CD4-positive, alpha-beta T cell treated with Interleukin-21 for 1 hour (primary cell): ENCODE results near the gene CACNA1D.

Experiments
- DNase-seq: peaks from one replicate; pipeline ENCODE4 v3.0.0-alpha.2; 2020

The CACNA1D gene

DNA sequence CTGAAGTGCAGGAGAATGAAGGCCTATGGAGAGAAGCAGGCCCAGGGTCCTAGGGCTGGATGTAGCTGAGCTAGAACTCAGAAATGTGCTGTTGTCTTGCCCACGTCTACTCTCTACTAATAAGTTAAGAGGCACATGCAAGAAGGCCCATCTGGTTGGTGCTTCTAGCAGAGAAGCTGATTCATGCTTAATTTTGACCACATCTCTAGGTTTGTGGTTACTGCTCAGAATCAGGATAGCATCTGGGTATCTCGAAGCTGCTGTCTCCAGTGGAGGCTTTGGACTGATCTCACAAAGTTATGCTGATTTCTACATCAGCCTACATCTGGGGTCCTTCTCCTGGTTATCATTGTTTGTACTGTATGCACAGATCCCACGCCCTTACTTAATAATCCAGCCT is 87.3 kb downstream of the CACNA1D start:
- DNase-seq: no peak

DNA sequence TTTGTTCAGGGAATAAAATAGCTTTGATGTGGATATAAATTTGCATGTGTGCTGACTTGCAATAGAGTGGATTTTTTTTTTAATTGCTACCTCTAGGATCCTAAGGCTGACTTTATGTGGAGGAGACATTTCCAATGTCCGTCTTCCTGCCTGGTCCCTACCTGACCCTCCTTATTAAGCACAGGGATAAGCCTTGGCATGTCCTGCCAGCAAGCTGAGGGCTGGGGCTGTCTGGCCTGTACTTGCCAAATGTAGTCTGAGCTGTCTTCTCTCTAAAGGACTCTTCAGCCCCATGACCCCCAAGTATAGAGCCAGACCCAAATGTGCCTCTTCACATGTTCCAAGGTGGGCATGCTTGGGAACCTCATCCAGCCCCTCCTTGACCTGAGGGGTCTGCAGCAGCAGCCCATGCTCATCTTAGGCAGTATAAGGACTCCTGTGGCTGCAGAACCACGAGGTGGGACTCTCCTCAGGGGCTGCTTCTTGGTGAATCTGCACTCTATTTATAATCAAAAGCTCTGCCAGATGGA is 88.8 kb downstream of the CACNA1D start:
- no peak for DNase-seq

GRCh38 chr3:53585049-53585448 is 90.6 kb downstream of the CACNA1D start:
- no peak for DNase-seq

DNA sequence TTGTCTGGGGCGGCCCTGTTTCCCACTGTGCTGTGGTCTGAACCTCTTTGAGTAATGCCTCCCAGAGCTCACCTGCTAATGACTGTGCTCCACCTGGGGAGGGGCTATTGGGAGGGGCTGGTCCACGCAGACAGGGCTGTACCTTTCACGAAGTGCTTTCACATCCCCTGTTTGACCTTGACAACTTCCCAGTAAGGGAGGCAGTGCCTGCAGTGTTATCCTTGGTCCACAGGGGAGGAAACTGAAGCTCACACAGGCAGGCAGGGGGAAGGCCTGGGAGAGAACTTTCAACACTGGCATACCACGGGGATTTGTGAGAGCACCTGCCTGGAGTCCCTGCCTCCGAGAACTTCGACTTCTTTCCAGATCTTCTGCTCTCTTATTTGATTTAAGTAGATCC is 91.2 kb downstream of the CACNA1D start:
- DNase-seq: no peak

- no peak for DNase-seq
Observed at GRCh38 chr3:53588122-53588521, 93.7 kb downstream of the CACNA1D start.

DNA sequence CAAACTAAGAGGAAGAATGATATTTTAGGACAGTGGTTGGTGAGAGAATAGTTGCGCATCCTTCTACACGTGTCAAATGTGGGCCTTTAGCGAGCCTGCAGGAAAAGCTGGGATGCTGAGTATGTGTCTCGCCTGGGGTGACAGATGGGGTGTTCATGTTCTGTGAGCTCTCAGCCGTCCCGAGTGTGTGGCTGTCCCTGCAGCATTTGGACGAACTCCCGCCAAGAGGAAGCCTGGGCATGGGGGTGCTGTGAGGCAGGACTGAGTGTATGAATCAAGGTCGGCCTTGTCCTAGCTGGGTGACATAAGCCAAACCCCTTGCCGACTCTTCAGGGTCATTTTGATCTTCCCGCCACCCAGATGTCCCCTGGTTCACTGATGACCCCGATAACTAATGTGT is 94.8 kb downstream of the CACNA1D start:
- no peak for DNase-seq

DNA sequence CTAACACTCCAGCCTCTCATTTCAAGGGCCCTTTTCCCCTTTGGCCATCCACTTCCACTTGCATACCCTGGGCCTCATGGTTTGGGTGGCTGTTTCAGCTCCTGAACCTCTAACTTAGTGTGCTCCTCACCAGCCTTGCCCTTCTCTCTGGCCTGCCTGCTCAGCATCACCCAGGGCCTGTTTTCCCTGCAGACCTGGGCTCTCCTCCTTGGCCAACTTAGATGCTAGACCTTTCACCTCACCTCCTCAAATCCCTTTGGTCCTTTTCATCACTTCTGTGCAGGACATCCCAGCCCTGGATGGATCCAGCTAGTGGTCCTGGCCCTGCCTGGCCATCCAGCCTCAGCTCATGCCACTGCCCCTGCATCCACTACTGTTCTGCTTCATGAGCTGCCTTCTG is 95.4 kb downstream of the CACNA1D start:
- DNase-seq: no peak

- no peak for DNase-seq
Observed at GRCh38 chr3:53590606-53591005, 96.2 kb downstream of the CACNA1D start.

DNA sequence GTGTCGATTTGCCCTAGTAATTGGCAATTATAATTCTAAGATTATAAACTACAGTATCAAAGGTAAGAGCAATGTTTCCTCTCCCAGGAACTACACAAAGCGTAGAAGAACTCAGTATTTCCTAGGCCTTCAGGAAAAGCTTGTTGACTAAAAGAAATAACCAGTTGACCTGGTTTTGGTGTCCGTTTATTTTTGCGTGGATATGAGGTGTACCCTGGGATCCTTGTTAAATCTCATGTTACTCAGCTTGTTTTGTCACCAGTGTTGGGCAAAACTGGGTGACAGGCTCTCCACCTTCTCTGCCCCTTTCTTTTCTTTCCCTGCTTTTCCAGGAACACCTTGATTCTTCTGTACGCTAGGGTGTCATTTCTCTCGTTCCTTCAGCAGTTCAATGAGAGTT is 97.2 kb downstream of the CACNA1D start:
- DNase-seq: no peak

DNA sequence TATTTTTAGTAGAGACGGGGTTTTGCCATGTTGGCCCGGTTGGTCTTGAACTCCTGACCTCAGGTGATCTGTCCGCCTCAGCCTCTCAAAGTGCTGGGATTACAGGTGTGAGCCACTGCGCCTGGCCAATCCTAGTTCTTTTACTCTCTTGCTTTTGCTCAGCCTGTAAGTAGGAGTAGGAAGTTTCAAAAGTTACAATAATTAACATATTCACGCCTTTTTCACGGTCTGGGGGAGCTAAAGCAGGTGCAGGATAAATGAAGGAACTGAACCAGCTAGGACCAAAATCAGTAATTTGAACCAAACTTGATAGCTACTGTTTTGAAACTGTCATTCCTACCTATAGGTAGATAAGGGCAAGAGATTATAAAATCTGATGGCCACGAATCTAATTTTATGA is 98.5 kb downstream of the CACNA1D start:
- no peak for DNase-seq

DNA sequence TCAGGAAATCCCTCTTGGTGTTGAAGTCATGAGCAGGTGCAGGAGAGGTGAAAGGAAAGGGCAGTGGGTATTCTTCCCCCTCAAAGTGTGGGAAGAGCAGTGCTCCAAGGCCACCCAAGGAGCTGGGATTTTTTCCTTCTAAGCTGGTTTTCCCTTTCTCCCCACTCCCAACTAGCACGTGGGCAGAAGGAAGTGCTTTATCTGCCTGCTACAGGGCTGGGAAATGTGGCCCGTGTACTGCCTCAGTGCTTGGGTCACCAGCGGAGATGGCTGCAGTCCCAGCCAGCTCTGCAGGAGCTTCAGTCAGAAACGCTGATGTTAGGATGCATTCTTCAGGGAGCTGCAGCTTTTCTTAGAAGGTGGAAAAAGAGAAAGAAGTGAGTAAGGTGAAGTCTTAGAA is 99.2 kb downstream of the CACNA1D start:
- no peak for DNase-seq

- no peak for DNase-seq
Observed at GRCh38 chr3:53594276-53594675, 99.9 kb downstream of the CACNA1D start.

DNA sequence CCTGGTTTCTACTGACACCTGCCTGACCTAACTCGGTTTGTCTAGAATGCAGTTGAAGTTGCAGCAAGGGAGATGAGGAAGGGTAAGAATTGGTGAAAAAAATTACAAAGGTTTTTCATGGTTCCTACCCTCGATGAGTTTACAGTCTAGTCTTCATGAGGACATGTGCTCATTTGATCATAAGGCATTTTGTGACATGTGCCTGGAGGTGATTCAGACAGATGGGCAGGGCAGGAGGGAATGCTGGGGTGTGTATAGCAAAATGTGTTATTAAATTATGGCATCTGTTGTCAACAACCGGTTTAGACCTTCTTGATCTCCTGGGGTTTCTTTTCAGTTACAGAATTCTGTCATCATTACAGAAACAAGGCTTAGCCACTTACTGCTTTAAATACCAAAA is 101.2 kb downstream of the CACNA1D start:
- DNase-seq: no peak

GRCh38 chr3:53597136-53597915 is 102.9 kb downstream of the CACNA1D start:
- no peak for DNase-seq

GRCh38 chr3:53599771-53600170 is 105.4 kb downstream of the CACNA1D start:
- no peak for DNase-seq

- DNase-seq: no peak
Observed at GRCh38 chr3:53602866-53603265, 108.5 kb downstream of the CACNA1D start.

DNA sequence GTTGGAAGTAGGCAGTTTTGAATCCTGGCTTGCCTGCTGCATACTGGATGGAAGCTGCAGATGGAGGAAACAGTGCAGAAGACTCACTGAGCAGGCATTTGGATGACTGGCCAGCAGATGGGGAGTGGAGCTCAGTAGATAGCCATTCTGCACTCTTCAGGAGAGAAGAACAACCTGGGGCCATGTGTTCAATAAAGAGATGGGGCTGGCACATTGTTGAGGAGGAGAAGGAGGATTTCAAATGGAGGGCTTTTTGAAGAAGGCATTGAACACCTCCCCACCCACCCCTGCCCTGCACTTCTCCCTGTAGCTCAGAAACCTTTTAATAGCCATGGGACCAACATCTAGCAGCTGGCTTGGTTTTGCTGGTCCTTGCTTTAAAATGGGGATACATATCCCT is 109.8 kb downstream of the CACNA1D start:
- no peak for DNase-seq

DNA sequence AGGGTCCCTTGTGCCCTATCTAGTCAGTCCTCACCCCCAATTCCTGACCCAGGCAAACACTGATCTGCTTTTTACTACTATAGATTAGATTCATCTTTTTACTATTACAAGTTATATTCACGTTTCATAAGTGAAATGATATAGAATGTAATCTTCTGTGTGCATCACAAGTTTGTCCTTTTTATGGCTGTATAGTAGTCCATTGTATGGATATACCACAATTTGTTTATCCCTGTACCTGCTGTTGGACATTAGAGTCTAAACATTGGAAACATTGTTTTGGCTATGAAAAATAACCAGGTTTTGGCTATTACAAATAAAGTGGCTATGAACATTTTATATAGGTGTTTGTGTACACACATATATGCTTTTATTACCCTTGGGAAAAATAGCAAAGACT is 112.4 kb downstream of the CACNA1D start:
- DNase-seq: no peak

- no peak for DNase-seq
Observed at GRCh38 chr3:53612508-53612907, 118.1 kb downstream of the CACNA1D start.

- no peak for DNase-seq
Observed at GRCh38 chr3:53613125-53613524, 118.7 kb downstream of the CACNA1D start.

- no peak for DNase-seq
Observed at GRCh38 chr3:53614307-53614706, 119.9 kb downstream of the CACNA1D start.

- DNase-seq: no peak
Observed at GRCh38 chr3:53616321-53616720, 121.9 kb downstream of the CACNA1D start.

GRCh38 chr3:53616971-53617892 is 122.8 kb downstream of the CACNA1D start:
- DNase-seq: no peak
